GM12891 (cell line): ENCODE measurements around the gene ARHGEF17.

ENCODE experiments used
- DNase-seq: peaks from one replicate; pipeline ENCODE4 v3.0.0; 2011; ENCODE audit warnings: low spot score; ENCODE audit not compliant: insufficient read length
- FAIRE-seq: peaks from 2 replicates; lab custom pipeline; 2011; peaks lifted over from hg19 to GRCh38; lab: Jason Lieb, UNC
- PAX5 ChIP-seq: IDR thresholded peaks from 2 replicates; pipeline ENCODE4 v1.6.1; 2011; ENCODE audit warnings: low read length, moderate library complexity, mild to moderate bottlenecking; ENCODE audit not compliant: insufficient read depth, severe bottlenecking
- POLR2A ChIP-seq: IDR thresholded peaks from 2 replicates; pipeline ENCODE4 v1.6.1; 2011; ENCODE audit warnings: low read depth, low read length, control low read depth
- POLR2AphosphoS5 ChIP-seq: IDR thresholded peaks from 2 replicates; pipeline ENCODE4 v1.6.1; 2011; ENCODE audit warnings: low read depth, low read length, control low read depth
- POU2F2 ChIP-seq: IDR thresholded peaks from 2 replicates; pipeline ENCODE4 v1.6.1; 2011; ENCODE audit warnings: low read depth, mild to moderate bottlenecking, control low read depth, low read length, moderate library complexity
- SPI1 ChIP-seq: IDR thresholded peaks from 2 replicates; pipeline ENCODE4 v1.6.1; 2011; ENCODE audit warnings: low read depth, low read length, control low read depth
- TAF1 ChIP-seq: IDR thresholded peaks from 2 replicates; pipeline ENCODE4 v1.6.1; 2011; ENCODE audit warnings: low read depth, low read length, control low read depth

Gene ARHGEF17

GRCh38 chr11:73403541-73403940, 95.5 kb downstream of the ARHGEF17 start:
- TF ChIP-seq POU2F2: no peak
- TF ChIP-seq POLR2A: no peak
- no peak for TF ChIP-seq SPI1
- TF ChIP-seq PAX5: no peak
- TF ChIP-seq POLR2AphosphoS5: no peak
- no peak for TF ChIP-seq TAF1
- DNase-seq (no peak), FAIRE-seq (no peak)

- TF ChIP-seq POU2F2: no peak
- no peak for TF ChIP-seq POLR2A
- TF ChIP-seq SPI1: no peak
- no peak for TF ChIP-seq PAX5
- TF ChIP-seq TAF1: no peak
- TF ChIP-seq POLR2AphosphoS5: no peak
- no peak for FAIRE-seq
- no peak for DNase-seq
These were observed 96.0 kb downstream of the ARHGEF17 start for GRCh38 chr11:73404048-73404447.

GRCh38 chr11:73404506-73405145, 96.5 kb downstream of the ARHGEF17 start:
- no peak for TF ChIP-seq POU2F2
- TF ChIP-seq SPI1: no peak
- no peak for TF ChIP-seq POLR2A
- no peak for TF ChIP-seq TAF1
- DNase-seq (no peak), FAIRE-seq (no peak)

GRCh38 chr11:73405146-73405510, 97.1 kb downstream of the ARHGEF17 start:
- FAIRE-seq: no peak
- TF ChIP-seq PAX5 (no peak), POLR2AphosphoS5 (no peak), POU2F2 (no peak), TAF1 (no peak), SPI1 (no peak), POLR2A (no peak)
- DNase-seq: no peak

GRCh38 chr11:73406131-73406530, 98.1 kb downstream of the ARHGEF17 start:
- DNase-seq (no peak), FAIRE-seq (no peak)
- TF ChIP-seq TAF1 (no peak), SPI1 (no peak), PAX5 (no peak), POU2F2 (no peak), POLR2AphosphoS5 (no peak), POLR2A (no peak)

GRCh38 chr11:73406619-73407018, 98.5 kb downstream of the ARHGEF17 start:
- DNase-seq (no peak), FAIRE-seq (no peak)
- TF ChIP-seq PAX5 (no peak), TAF1 (no peak), POU2F2 (no peak), SPI1 (no peak), POLR2AphosphoS5 (no peak), POLR2A (no peak)

- TF ChIP-seq SPI1 (no peak), POLR2A (no peak), POLR2AphosphoS5 (no peak), POU2F2 (no peak), PAX5 (no peak), TAF1 (no peak)
- FAIRE-seq: no peak
These were observed 101.4 kb downstream of the ARHGEF17 start for GRCh38 chr11:73409431-73409830.

GRCh38 chr11:73410627-73411026, 102.6 kb downstream of the ARHGEF17 start:
- DNase-seq (no peak), FAIRE-seq (no peak)
- no peak for TF ChIP-seq POLR2A
- no peak for TF ChIP-seq POLR2AphosphoS5
- TF ChIP-seq PAX5: no peak
- TF ChIP-seq SPI1: no peak
- TF ChIP-seq TAF1: no peak
- no peak for TF ChIP-seq POU2F2

More at GRCh38 chr11:73409431-73409830, 101.4 kb downstream of the ARHGEF17 start:
- no peak for DNase-seq

GRCh38 chr11:73411031-73411430, 103.0 kb downstream of the ARHGEF17 start:
- FAIRE-seq (no peak), DNase-seq (no peak)

GRCh38 chr11:73412308-73412707, 104.2 kb downstream of the ARHGEF17 start:
- FAIRE-seq (no peak), DNase-seq (no peak)
- no peak for TF ChIP-seq POLR2AphosphoS5
- no peak for TF ChIP-seq POLR2A
- TF ChIP-seq PAX5: no peak
- TF ChIP-seq POU2F2: no peak
- no peak for TF ChIP-seq SPI1
- no peak for TF ChIP-seq TAF1

More at GRCh38 chr11:73411031-73411430, 103.0 kb downstream of the ARHGEF17 start:
- TF ChIP-seq POLR2AphosphoS5 (no peak), PAX5 (no peak), SPI1 (no peak), POLR2A (no peak), TAF1 (no peak), POU2F2 (no peak)
